Activated naive CD4-positive, alpha-beta T cell treated with anti-CD3 and anti-CD28 coated beads, Interleukin-2, amount 50 U/mL, for 24 hours (primary cell): Measurements from ENCODE around the gene PFKFB4.
A peak's percentile ranks its signal among the peaks of the same experiment; 100 is the strongest.
"Not testable (repeated sequence)": the region's sequence is repeated elsewhere in the genome, so short reads cannot be mapped to it uniquely, and the experiment has no call there.

ENCODE experiments used
- H3K27ac Mint-ChIP-seq: one replicate; pipeline ENCODE4 v1.8.0; 2021; ENCODE audit warnings: mild to moderate bottlenecking, mixed read lengths
- H3K27me3 Mint-ChIP-seq: one replicate; pipeline ENCODE4 v1.8.0; 2021; ENCODE audit warnings: mixed read lengths
- H3K36me3 Mint-ChIP-seq: one replicate; pipeline ENCODE4 v1.8.0; 2021; ENCODE audit warnings: mixed read lengths
- H3K4me1 Mint-ChIP-seq: one replicate; pipeline ENCODE4 v1.8.0; 2021; ENCODE audit warnings: mixed read lengths
- H3K4me3 Mint-ChIP-seq: one replicate; pipeline ENCODE4 v1.8.0; 2021; ENCODE audit warnings: mild to moderate bottlenecking, mixed read lengths
- H3K9me3 Mint-ChIP-seq: one replicate; pipeline ENCODE4 v1.8.0; 2021; ENCODE audit warnings: mixed read lengths

The PFKFB4 gene

GRCh38 chr3:48504051-48504946 is 52.3 kb downstream of the PFKFB4 start, which contains the start of gene SHISA5:
Gene SHISA5, minus strand, starts transcription at chr3:48504174. Its CDS starts 80 bp downstream, at chr3:48504094.
- Mint-ChIP-seq H3K36me3 (no peaks in the 10 kb centered on the region), H3K4me1 (peaks cover 68% of the 10 kb centered on the region), H3K9me3 (no peaks in the 10 kb centered on the region), H3K27ac (peak within 1 kb of the TSS; percentile 87), H3K27me3 (no peaks in the 10 kb centered on the region), H3K4me3 (peak within 1 kb of the TSS; percentile 79)

DNA sequence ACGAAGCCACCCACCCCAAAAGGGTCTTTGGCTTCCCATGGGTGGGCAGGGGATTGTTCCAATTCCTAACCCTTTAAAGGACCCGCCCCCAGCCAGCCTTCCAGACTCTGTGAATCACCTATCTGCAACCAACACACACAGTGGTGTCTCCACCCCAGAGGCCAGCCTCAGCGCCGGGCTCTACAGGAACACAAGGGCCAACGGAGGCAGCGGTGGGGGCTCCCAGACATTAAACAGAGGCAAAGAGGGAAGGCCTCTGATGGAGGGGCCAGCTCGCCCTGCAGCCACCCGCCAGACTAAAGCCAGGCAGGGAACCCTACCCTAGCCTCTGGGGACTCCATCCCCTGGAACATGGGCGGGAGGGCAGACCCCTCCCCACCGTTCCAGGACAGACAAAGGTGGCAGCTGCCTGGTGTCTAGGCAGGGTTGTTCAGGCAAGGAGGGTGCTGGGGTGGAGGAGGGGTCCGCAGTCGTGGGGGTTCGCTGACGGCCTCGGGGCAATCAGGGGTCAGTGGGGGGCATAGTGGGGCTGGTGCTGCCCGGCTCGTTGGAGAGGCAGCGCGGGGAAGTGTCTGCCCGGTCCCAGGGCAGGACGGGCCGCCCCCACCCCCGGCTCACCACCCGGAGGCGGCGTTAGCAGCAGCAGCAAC is 53.1 kb downstream of the PFKFB4 start:
- no peaks in the 10 kb centered on the region for H3K27me3 Mint-ChIP-seq
- H3K9me3 Mint-ChIP-seq = no peaks in the 10 kb centered on the region
- peaks cover under 1% of the 10 kb centered on the region for H3K36me3 Mint-ChIP-seq
- peak overlapping the region; percentile 87 for H3K27ac Mint-ChIP-seq
- peak overlapping the region; percentile 79 for H3K4me3 Mint-ChIP-seq
- peaks cover 68% of the 10 kb centered on the region for H3K4me1 Mint-ChIP-seq

- H3K4me1 Mint-ChIP-seq = peaks cover 64% of the 10 kb centered on the region
- peak overlapping the region; percentile 79 for H3K4me3 Mint-ChIP-seq
- H3K9me3 Mint-ChIP-seq = no peaks in the 10 kb centered on the region
- peaks cover 2% of the 10 kb centered on the region for H3K36me3 Mint-ChIP-seq
- H3K27me3 Mint-ChIP-seq = no peaks in the 10 kb centered on the region
- peak overlapping the region; percentile 35 for H3K27ac Mint-ChIP-seq
Measured at GRCh38 chr3:48502728-48503168, 53.9 kb downstream of the PFKFB4 start.

DNA sequence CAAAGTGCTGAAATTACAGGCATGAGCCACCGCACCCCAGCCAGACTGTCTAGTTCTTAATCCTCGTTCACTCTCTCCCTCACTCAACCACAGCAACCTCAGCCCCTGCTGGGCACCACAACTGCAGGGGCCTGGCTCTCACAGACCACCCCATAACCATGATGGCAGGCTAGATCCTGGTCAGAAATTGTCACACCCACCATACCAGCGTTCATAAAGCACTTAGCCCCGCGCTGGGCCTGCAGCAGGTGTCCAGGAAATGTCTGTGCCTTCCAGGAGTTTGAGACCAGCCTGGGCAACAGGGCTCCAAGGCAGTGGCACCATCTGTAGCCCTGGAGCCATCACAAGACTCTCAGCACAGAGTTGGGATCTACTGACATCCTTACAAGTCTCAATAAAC is 54.5 kb downstream of the PFKFB4 start:
- Mint-ChIP-seq H3K4me3 (peak overlapping the region; percentile 79), H3K9me3 (no peaks in the 10 kb centered on the region), H3K36me3 (peaks cover 4% of the 10 kb centered on the region), H3K27me3 (no peaks in the 10 kb centered on the region), H3K4me1 (peaks cover 57% of the 10 kb centered on the region), H3K27ac (peak overlapping the region; percentile 82)

DNA sequence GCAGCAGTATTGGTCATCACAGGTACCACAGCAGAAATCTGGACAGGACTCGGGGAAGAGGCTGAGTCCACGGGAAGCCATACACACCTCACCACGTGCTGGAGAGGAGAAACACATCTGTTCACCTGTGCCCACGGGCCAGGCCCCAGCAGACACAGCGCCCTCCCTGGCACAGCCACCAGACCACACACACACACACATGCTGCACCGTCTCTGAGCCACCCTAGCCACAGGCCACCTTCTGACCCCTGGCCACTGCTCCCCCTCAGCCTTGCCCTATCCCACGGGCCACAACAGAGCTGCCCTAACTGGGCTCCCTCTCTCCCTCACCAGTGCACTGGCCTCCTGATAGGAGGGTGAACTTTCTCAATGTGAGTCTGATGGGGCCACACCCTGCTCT is 55.4 kb downstream of the PFKFB4 start:
- no peak overlapping the region for H3K27ac Mint-ChIP-seq
- no peak overlapping the region for H3K4me3 Mint-ChIP-seq
- peaks cover 4% of the 10 kb centered on the region for H3K36me3 Mint-ChIP-seq
- no peaks in the 10 kb centered on the region for H3K27me3 Mint-ChIP-seq
- peaks cover 48% of the 10 kb centered on the region for H3K4me1 Mint-ChIP-seq
- no peaks in the 10 kb centered on the region for H3K9me3 Mint-ChIP-seq

GRCh38 chr3:48500656-48501055 is 55.9 kb downstream of the PFKFB4 start:
- H3K9me3 Mint-ChIP-seq = no peaks in the 10 kb centered on the region
- peaks cover 4% of the 10 kb centered on the region for H3K36me3 Mint-ChIP-seq
- no peak overlapping the region for H3K27ac Mint-ChIP-seq

DNA sequence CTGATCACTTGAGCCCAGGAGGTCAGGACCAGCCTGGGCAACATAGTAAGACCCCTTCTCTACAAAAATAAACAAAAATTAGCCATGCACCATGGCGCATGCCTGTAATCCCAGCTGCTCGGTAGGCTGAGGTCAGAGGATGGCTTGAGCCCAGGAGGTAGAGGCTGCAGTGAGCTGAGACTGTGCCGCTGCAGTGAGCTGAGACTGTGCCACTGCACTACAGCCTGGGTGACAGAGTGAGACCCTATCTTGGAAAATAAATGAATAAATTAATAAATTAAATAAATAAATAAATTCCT is 63.5 kb downstream of the PFKFB4 start:
- Mint-ChIP-seq H3K36me3 (peaks cover 3% of the 10 kb centered on the region), H3K4me1 (no peaks in the 10 kb centered on the region), H3K27me3 (no peaks in the 10 kb centered on the region), H3K4me3 (no peak overlapping the region), H3K9me3 (no peaks in the 10 kb centered on the region), H3K27ac (no peak overlapping the region)

More at GRCh38 chr3:48500656-48501055, 55.9 kb downstream of the PFKFB4 start:
- peaks cover 43% of the 10 kb centered on the region for H3K4me1 Mint-ChIP-seq
- H3K27me3 Mint-ChIP-seq = no peaks in the 10 kb centered on the region
- no peak overlapping the region for H3K4me3 Mint-ChIP-seq

- Mint-ChIP-seq H3K36me3 (peaks cover 3% of the 10 kb centered on the region), H3K27ac (no peak overlapping the region), H3K27me3 (no peaks in the 10 kb centered on the region), H3K9me3 (no peaks in the 10 kb centered on the region), H3K4me3 (no peak overlapping the region), H3K4me1 (no peaks in the 10 kb centered on the region)
Measured at GRCh38 chr3:48492461-48493202, 64.0 kb downstream of the PFKFB4 start.

DNA sequence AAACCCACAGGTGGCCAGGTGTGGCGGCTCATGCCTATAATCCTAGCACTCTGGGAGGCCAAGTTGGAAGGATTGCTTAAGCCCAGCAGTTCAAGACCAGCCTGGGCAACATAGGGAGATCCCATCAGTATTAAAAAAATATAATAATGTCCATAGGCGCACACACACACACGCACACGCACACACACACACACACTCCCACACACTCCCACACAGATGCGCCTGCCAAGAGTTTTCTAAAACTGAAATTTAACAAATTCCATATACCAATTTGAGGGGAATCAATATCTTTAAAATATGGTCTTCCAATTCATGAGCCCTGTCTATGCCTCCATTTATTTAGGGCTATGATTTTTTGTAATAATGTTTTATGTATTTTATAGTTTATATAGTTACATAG is 69.7 kb downstream of the PFKFB4 start:
- H3K4me1 Mint-ChIP-seq = no peaks in the 10 kb centered on the region
- H3K36me3 Mint-ChIP-seq = peaks cover 2% of the 10 kb centered on the region
- H3K27ac Mint-ChIP-seq = no peak overlapping the region
- H3K27me3 Mint-ChIP-seq = no peaks in the 10 kb centered on the region
- H3K9me3 Mint-ChIP-seq = no peaks in the 10 kb centered on the region
- no peak overlapping the region for H3K4me3 Mint-ChIP-seq

DNA sequence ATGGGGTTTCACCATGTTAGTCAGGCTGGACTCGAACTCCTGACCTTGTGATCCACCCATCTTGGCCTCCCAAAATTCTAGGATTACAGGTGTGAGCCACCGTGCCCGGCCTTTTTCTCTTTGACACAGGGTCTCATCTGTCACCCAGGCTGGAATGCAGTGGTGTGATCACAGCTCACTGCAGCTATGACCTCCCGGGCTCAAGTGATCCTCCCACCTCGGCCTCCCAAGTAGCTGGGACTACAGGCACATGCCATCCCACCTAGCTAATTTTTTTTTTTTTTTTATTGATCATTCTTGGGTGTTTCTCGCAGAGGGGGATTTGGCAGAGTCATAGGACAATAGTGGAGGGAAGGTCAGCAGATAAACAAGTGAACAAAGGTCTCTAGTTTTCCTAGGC is 73.8 kb downstream of the PFKFB4 start:
- not testable (repeated sequence) for H3K27me3 Mint-ChIP-seq, H3K4me3 Mint-ChIP-seq, H3K27ac Mint-ChIP-seq, H3K9me3 Mint-ChIP-seq, H3K36me3 Mint-ChIP-seq
- H3K4me1 Mint-ChIP-seq = peaks cover 23% of the 10 kb centered on the region

DNA sequence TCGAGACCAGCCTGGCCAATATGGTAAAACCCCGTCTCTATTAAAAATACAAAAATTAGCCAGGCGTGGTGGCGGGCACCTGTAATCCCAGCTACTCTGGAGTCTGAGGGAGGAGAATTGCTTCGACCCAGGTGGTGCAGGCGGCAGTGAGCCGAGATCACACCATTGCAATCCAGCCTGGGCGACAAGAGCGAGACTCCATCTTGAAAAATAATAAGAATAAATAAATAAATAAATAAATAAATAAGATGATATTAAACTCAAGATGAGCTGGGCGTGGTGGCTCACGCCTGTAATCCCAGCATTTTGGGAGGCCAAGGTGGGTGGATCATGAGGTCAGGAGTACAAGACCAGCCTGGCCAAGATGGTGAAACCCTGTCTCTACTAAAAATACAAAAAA is 75.7 kb downstream of the PFKFB4 start:
- H3K27me3 Mint-ChIP-seq, H3K36me3 Mint-ChIP-seq, H3K9me3 Mint-ChIP-seq, H3K4me3 Mint-ChIP-seq, H3K27ac Mint-ChIP-seq: not testable (repeated sequence)
- H3K4me1 Mint-ChIP-seq = peaks cover 28% of the 10 kb centered on the region

DNA sequence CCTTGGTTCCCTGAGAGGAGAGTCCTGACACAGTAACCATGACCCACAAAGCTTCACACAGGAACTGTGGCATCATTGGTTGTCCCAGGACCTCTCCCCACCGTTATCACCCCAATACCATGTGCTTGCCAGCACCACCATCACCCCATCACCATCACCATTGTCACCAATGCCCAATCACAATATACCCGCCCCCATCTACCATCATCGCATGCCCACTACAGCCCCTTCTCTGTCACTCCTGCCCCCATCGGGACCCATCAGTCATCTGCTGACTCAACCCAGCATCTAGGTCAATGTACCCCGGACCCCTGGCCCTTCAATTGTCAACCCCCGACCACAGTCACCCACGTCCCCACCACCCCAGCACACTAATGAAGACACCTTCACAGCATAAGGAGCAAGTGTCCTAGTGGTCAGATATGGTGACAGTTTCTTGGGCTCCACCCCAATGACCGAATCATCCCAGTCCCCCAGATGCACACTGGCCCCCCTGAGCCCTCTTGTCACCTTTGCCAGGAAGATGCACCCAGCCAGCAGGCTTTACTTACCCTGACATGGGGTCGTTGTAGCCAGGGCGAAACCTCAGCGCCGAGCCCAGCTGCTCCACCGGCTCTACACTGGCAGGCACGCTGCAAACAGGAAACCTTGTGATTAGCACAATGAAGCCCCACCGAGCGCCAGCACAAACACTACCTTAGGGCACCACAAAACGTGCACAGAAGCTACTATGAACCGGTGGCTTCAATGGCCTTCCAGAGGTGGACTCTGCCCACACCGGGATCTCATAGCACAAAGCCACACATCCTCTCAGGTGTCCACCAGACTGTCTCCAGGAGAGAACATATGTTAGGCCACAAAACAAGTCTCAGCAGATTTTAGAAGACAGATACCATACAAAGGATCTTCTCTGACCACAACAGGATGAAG is 77.7 kb downstream of the PFKFB4 start:
- peak overlapping the region; percentile 94 for H3K27ac Mint-ChIP-seq
- H3K27me3 Mint-ChIP-seq = no peaks in the 10 kb centered on the region
- no peaks in the 10 kb centered on the region for H3K36me3 Mint-ChIP-seq
- peaks cover 39% of the 10 kb centered on the region for H3K4me1 Mint-ChIP-seq
- no peaks in the 10 kb centered on the region for H3K9me3 Mint-ChIP-seq
- peak overlapping the region; percentile 76 for H3K4me3 Mint-ChIP-seq

DNA sequence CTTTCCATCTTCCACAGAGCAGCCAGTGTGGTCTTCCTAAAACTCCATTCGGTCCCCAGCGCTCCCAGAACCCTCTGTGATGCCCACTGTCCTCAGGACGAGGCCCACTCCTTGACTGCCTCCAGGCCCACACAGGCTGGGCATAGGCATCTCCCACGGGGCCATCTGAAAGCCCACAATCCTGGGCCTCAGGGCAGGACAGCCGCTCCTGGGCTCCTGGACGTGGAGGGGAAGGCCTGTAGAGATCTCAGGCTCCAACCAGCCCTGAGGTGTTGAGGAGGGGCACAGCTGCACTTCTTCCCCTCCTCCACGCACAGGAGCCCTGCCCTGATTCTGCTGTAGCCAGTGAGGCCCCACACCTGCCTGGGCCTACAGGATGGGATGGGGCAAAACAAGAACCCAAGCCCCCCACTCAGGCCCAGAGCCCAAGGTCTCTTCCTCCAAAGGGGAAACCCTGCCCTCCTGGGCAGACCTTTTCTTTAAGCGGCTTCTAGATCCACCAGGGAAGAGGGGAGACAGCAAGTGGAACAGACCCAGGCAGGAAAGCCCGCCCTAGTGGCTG is 78.6 kb downstream of the PFKFB4 start:
- H3K9me3 Mint-ChIP-seq = no peaks in the 10 kb centered on the region
- peak overlapping the region; percentile 94 for H3K27ac Mint-ChIP-seq
- peak overlapping the region; percentile 7 for H3K4me3 Mint-ChIP-seq
- no peaks in the 10 kb centered on the region for H3K36me3 Mint-ChIP-seq
- peaks cover 44% of the 10 kb centered on the region for H3K4me1 Mint-ChIP-seq
- no peaks in the 10 kb centered on the region for H3K27me3 Mint-ChIP-seq

- no peak overlapping the region for H3K27ac Mint-ChIP-seq
- H3K4me3 Mint-ChIP-seq = no peak overlapping the region
- no peaks in the 10 kb centered on the region for H3K9me3 Mint-ChIP-seq
- no peaks in the 10 kb centered on the region for H3K27me3 Mint-ChIP-seq
- H3K36me3 Mint-ChIP-seq = no peaks in the 10 kb centered on the region
- peaks cover 44% of the 10 kb centered on the region for H3K4me1 Mint-ChIP-seq
Measured at GRCh38 chr3:48476426-48477053, 80.1 kb downstream of the PFKFB4 start.
